ENCODE measurements around the gene SSTR5. TPM values are rescaled to one million over a fixed set of nuclear protein-coding genes. Genes with fewer than 3 reads are reported as not detected.
A peak's percentile ranks its signal among the peaks of the same experiment; 100 is the strongest.

The SSTR5 gene
- total RNA-seq, 1 donor from 2014 or later: not detected

- no peak for ATAC-seq
These were observed 34.1 kb downstream of the SSTR5 start for GRCh38 chr16:1106659-1107058.

DNA sequence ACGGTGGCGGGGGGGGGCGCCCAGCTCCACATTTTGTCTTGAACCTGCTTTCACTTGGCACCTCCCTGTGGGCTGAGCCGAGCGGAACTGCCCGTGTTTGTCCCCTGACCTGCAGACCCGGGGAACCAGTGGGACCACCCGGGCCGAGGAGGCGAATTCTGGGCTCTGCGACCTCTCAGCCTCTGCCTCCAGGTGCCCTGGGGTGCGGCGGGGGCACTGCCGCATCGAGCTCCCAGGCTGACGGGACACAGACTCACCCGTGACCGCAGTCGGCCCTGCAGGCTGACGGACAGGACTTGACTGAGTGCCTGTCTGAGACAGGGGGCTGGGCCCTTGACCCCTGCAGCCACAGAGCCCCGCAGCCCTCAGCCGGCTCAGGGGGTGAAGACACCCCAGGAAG, 34.6 kb downstream of the SSTR5 start:
- no peak for ATAC-seq

DNA sequence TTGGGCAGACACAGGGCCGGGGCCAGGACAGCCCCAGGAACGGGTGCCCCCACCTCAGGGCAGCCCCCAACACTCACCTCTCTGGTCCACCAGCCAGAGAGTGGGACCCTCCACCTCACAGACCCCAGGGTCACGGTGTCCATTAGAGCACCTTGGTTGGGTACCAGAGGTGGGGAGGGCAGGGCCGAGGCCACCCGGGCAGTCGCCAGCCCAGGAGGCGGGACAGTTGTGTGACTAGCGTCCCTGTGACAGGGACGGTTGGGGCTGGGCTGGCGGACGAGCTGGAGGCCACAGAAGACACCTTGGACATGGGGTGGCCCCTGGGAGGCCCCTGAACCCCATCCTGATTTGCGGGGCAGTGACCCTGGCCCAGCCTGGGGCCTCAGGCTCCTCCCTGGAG, 35.2 kb downstream of the SSTR5 start:
- no peak for ATAC-seq

- ATAC-seq: no peak
These were observed 36.0 kb downstream of the SSTR5 start for GRCh38 chr16:1108299-1109252.

DNA sequence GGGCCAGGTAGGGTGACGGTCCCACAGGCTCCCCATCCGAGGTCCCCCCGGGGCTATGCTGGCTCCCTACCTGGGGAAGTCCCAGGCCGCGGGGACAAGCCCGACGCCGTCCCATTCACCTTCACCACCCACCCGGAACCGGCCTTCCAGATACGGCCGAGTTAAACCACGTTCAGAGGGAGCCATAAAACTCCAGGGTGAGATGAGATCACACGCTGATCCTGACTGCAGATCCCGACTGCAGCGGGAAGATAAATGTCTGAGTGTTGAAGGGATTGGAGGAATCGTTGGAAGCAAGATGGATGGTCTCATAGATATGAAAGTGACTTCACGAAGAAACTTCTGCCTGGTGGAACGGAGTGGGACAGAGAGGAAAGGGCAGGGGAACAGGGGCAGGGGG, 37.1 kb downstream of the SSTR5 start:
- ATAC-seq: no peak

DNA sequence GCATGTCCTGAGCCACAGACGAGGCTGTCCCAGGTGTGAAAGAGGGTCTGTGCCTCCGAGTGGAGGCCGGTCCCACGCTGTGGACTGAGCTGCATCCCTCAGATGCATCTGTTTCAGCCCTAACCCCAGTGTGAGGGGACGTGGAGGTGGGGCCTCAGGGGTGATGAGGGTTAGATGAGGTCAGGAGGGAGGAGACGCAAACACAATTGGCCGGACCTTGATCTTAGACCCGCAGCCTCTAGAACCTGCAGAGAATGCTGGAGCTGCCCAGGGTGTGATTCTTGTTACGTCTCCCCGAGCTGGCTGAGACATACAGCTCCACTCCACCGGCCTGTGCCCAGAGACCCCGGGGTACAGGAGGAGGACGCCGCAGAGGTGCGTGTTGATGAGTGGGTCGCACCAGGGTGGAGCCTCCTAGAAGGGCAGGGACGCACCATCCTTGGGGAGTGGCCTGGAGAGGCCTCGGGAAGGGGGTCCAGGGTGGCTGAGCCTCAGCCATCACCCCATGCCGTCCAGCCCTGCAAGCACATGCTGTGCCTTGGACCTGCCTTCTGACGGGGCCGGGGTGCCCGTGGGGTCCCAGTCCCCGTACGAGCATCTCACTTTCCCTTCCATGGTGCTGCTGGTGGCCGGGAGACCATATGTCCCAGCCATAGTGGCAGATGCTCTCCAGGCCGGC, 40.1 kb downstream of the SSTR5 start:
- no peak for ATAC-seq

- ATAC-seq: no peak
These were observed 40.9 kb downstream of the SSTR5 start for GRCh38 chr16:1113489-1113888.

DNA sequence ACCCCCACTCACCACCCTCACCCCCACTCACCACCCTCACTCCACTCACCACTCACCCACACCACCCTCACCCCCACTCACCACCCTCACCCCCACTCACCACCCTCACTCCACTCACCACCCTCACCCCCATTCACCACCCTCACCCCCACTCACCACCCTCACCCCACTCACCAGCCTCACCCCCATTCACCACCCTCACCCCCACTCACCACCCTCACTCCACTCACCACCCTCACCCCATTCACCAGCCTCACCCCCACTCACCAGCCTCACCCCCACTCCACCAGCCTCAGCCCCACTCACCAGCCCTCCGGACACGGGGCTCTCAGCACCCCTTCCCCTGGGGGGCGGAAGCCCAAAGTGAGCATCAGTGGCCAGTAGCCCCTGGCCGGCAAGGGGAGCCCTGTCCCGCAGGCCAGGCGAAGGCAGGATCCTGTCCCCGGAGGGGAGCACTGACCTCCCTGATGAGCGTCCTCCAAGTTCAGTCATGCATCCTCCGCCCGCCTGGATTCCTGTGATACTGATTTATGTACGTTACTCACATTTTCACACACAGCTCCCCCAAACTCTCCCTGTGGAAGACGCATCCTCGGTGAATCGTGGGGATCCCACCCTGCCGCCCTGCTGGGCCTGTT, 41.5 kb downstream of the SSTR5 start:
- ATAC-seq: no peak

DNA sequence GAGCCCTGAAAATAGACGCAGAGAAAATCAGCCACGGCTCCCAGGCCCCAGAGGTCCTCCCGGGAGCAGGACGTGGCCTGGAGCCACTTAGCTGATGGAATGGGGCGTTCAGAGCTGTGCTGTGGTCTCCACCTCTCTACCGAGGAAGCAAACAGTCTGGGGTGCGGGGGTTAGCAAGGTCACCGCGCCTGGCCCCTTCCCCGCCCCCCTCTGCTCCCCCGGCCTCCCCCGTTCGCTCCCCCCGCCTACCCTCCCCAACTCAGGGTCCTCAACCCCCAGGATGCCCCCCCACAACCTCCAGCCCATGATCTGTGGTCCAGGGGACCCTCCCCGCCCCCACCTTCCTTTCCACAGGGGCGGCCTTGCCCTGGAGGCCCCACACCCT, 44.1 kb downstream of the SSTR5 start:
- no peak for ATAC-seq

- no peak for ATAC-seq
These were observed 44.8 kb downstream of the SSTR5 start for GRCh38 chr16:1117176-1117900.

GRCh38 chr16:1117926-1118325, 45.4 kb downstream of the SSTR5 start:
- no peak for ATAC-seq

- no peak for ATAC-seq
These were observed 46.6 kb downstream of the SSTR5 start for GRCh38 chr16:1119129-1119528.

DNA sequence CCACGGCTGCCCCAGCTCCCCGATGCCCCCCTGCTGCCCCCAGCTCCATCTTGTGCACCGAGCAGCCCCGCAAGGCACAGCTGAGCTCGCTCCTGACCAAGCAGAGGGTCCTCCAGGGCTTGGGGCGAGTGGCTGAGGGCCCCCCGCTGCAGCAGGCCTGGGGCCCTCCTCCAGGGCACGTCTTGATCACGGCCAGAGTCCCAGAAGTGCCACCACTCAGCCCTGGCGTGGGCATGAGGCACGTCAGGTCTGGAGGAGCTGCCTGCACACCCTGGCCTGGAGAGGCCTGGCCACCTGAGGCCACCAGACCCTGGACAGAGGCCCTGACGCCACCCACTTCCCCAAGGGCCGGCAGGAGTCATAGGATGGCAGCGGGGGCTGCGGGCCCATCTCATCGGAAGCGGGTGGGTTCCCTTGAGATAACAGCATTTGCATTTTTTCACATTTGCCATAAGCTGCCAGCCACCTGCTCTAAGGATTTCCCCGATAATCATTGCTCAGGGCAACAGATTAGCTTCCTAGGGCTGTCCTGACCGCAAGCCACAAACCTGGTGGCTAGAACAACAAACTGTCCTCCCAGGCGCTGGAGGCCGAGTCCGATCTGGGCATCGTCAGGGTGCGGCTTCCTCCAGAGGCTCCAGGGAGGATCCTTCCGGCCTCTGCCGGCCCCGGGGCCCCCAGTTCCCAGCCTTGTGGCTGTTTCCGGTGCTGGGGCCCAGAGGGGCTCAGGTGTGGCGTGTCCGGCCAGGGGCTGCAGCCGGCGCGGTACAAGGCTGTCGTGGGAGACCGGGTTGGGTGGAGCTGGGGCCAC, 47.4 kb downstream of the SSTR5 start:
- no peak for ATAC-seq

GRCh38 chr16:1120577-1120941, 48.0 kb downstream of the SSTR5 start:
- no peak for ATAC-seq

- no peak for ATAC-seq
These were observed 48.5 kb downstream of the SSTR5 start for GRCh38 chr16:1121009-1121408.

- no peak for ATAC-seq
These were observed 49.3 kb downstream of the SSTR5 start for GRCh38 chr16:1121601-1122397.

GRCh38 chr16:1122398-1122765, 49.8 kb downstream of the SSTR5 start:
- no peak for ATAC-seq

DNA sequence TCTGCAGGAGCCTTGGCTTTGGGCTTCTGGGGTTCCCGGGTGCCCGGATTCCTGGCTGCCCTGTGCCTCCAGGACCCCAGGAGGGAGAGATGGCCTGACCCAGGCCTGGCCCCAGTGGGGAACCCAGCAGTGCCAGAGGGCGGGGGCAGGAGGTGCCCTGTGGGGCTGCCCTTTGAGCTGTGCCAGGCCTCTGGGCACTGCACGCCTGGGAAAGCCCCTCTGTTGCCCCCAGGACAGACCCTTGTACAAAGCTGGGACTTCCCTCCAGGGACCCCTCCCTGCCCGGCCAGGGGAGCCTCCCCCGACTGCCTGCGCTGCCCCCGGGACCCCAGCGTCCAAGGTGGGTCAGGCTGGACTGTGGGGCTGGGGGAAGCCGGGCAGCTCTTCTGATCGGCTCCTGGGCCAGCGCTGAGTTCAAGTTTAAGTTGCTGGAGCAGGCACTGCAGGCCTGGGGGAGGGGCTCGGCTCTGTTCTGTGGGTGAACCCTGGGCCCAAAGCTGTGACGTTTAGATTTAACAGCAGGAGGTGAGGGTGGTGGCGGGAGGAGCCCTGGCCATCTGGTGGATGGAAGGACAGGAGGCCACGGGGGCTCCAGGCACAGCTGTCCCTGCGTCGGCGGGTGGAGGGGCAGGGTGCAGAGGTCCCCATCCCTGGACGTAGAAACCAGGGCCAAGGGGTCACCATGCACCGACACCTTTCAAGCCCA, 51.1 kb downstream of the SSTR5 start:
- no peak for ATAC-seq

DNA sequence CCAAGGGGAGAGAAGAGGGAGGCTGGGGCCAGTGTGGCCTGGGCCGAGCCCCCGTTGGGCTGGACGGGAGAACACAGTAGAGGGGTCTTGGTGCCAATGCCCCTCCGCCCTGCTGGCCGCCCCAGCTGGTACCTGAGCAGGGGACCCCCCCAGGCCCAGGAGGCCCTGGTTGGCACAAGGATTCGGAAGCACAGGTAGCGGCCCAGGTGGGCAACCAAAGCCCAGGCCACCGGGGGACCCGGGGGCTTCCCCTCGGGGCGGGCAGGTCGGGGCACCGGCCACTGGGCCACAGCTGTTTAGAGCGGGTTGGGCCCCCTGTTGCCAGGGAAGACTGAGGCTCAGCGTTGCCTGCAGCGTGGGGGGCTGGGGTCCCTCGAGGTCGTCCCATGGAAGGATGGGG, 51.7 kb downstream of the SSTR5 start:
- ATAC-seq: no peak

DNA sequence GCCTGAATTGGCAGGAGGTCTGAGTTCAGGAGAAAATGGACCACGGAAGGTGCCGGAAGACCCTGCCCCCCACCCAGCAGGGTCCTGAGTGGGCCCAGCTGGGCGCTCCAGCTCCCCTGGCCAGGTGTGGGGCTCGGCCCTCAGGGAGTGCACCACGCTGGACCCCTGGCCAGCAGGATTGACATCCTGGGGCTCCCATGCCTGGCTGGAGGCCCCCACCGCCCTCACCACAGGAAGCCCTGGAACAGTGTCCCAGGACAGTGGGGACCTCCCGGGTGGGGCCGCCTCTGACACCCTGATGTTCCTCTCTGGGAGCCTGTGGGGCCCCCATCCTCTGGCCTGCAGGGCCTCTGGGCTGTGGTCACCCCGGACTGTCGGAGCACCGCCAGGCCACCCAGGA, 52.2 kb downstream of the SSTR5 start:
- ATAC-seq: no peak

GRCh38 chr16:1125471-1125870, 52.9 kb downstream of the SSTR5 start:
- ATAC-seq: peak; percentile 24

Data from esophagus mucosa (tissue), 1 donor.